Measurements from ENCODE around the gene DNAAF2.

GRCh38 chr14:49637534-49638078 lies 2.6 kb upstream of the DNAAF2 start:
- TF ChIP-seq EZH2phosphoT487 (IDR thresholded peaks at IDR 0.05; ENCODE audit: low read depth, severe bottlenecking, unreplicated experiment) = no peak
- TF ChIP-seq, protein P1, sequence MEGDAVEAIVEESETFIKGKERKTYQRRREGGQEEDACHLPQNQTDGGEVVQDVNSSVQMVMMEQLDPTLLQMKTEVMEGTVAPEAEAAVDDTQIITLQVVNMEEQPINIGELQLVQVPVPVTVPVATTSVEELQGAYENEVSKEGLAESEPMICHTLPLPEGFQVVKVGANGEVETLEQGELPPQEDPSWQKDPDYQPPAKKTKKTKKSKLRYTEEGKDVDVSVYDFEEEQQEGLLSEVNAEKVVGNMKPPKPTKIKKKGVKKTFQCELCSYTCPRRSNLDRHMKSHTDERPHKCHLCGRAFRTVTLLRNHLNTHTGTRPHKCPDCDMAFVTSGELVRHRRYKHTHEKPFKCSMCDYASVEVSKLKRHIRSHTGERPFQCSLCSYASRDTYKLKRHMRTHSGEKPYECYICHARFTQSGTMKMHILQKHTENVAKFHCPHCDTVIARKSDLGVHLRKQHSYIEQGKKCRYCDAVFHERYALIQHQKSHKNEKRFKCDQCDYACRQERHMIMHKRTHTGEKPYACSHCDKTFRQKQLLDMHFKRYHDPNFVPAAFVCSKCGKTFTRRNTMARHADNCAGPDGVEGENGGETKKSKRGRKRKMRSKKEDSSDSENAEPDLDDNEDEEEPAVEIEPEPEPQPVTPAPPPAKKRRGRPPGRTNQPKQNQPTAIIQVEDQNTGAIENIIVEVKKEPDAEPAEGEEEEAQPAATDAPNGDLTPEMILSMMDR (IDR thresholded peaks at IDR 0.05; ENCODE audit: poor library complexity) = no peak
- no peak for TF ChIP-seq EZH2 (IDR thresholded peaks at IDR 0.05; ENCODE audit: borderline replicate concordance)

Data from hepatocyte (in vitro differentiated cells).